GM18867 (cell line): ENCODE results near the gene ZBTB12.
A peak's percentile ranks its signal among the peaks of the same experiment; 100 is the strongest.
"Not testable (repeated sequence)": the region's sequence is repeated elsewhere in the genome, so short reads cannot be mapped to it uniquely, and the experiment has no call there.

ENCODE experiments used
- ATAC-seq: cut with Tn5 transposase; IDR thresholded peaks from one replicate; pipeline ENCODE4 v1.9.1; 2021; ENCODE audit warnings: mild to moderate bottlenecking, moderate library complexity; ENCODE audit not compliant: unreplicated experiment

ZBTB12 gene

GRCh38 chr6:31877125-31877650 is 24.7 kb downstream of the ZBTB12 start:
- ATAC-seq = no peak

GRCh38 chr6:31876357-31876756 is 25.5 kb downstream of the ZBTB12 start:
- no peak for ATAC-seq

GRCh38 chr6:31875877-31876276 is 26.0 kb downstream of the ZBTB12 start:
- no peak for ATAC-seq

- no peak for ATAC-seq
These were observed 26.9 kb downstream of the ZBTB12 start for GRCh38 chr6:31874836-31875572.

- ATAC-seq = no peak
These were observed 27.7 kb downstream of the ZBTB12 start for GRCh38 chr6:31874084-31874670.

GRCh38 chr6:31871046-31871659 is 30.7 kb downstream of the ZBTB12 start:
- ATAC-seq = no peak

- no peak for ATAC-seq
These were observed 31.4 kb downstream of the ZBTB12 start for GRCh38 chr6:31870385-31870921.

- no peak for ATAC-seq
These were observed 32.5 kb downstream of the ZBTB12 start for GRCh38 chr6:31869343-31869742.

GRCh38 chr6:31868658-31868971 is 33.3 kb downstream of the ZBTB12 start:
- not testable (repeated sequence) for ATAC-seq

GRCh38 chr6:31865205-31866118 is 36.4 kb downstream of the ZBTB12 start:
- no peak for ATAC-seq

GRCh38 chr6:31864818-31865204 is 37.1 kb downstream of the ZBTB12 start:
- ATAC-seq = no peak

- ATAC-seq = not testable (repeated sequence)
These were observed 37.7 kb downstream of the ZBTB12 start for GRCh38 chr6:31864123-31864562.

GRCh38 chr6:31862344-31863235 is 39.3 kb downstream of the ZBTB12 start, which contains the start of gene NEU1:
NEU1 (minus strand) TSS chr6:31862821; CDS start chr6:31862776, 45 bp downstream.
- peak; percentile 94 for ATAC-seq

GRCh38 chr6:31861919-31862343 is 40.0 kb downstream of the ZBTB12 start:
- no peak for ATAC-seq

- ATAC-seq = no peak
These were observed 40.7 kb downstream of the ZBTB12 start for GRCh38 chr6:31861150-31861549.

GRCh38 chr6:31860349-31860748 is 41.5 kb downstream of the ZBTB12 start:
- ATAC-seq = no peak

GRCh38 chr6:31859923-31860322 is 42.0 kb downstream of the ZBTB12 start:
- ATAC-seq = no peak

GRCh38 chr6:31858707-31859106 is 43.2 kb downstream of the ZBTB12 start:
- no peak for ATAC-seq

- not testable (repeated sequence) for ATAC-seq
These were observed 44.1 kb downstream of the ZBTB12 start for GRCh38 chr6:31857774-31858173.
